ENCODE data around the gene TSPOAP1. TPM values are rescaled to one million over a fixed set of nuclear protein-coding genes. Genes with fewer than 3 reads are reported as not detected.

The TSPOAP1 gene
- total RNA-seq, 1 donor from 2014 or later, result 39.7 TPM

DNA sequence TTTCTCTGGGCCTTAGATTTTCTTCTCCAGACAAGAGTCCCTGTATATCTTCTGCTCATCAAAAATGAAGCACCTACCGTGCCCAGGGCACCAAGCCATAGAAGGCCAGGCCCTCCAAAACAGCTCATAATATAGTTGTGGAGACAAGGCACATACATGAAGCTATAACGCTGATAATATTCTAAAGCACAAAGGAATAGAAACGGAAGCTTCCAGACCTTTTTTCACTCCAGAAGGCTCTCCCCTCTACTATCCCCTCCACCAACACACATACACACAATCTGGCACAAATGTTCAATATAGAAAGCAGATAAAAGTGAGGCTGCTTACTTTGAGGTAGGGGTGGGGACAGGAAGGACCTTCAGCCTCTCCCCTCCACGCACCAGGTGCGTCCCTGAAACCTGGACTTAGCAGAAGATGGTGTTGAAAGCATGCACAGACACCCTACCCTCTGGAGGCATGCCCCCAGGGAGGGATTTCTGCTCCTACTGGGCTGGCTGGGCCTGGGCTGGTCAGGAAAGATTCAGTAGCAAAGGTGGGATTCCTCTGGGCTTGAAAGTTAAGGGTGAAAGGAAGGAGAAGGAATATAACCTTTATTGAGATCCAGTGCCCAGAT is 37.5 kb upstream of the TSPOAP1 start:
- no peak for DNase-seq
- TF ChIP-seq CTCF (IDR thresholded peaks at IDR 0.05; ENCODE audit: partially characterized antibody, unreplicated experiment), result no peak
- peaks cover 3% of the 10 kb centered on the region for H3K4me1 Mint-ChIP-seq (ENCODE audit: low read depth, unreplicated experiment)
- no peaks in the 10 kb centered on the region for H3K9me3 Mint-ChIP-seq (ENCODE audit: unreplicated experiment)
- peaks cover 2% of the 10 kb centered on the region for H3K27me3 Mint-ChIP-seq (ENCODE audit: unreplicated experiment)
- no peak overlapping the region for H3K27ac Mint-ChIP-seq (ENCODE audit: unreplicated experiment)
- H3K4me3 Mint-ChIP-seq (ENCODE audit: unreplicated experiment), result no peak overlapping the region
- no peaks in the 10 kb centered on the region for H3K36me3 Mint-ChIP-seq (ENCODE audit: unreplicated experiment)

GRCh38 chr17:58365185-58365979 is 36.8 kb upstream of the TSPOAP1 start:
- no peak for DNase-seq
- Mint-ChIP-seq H3K27ac (ENCODE audit: unreplicated experiment) (no peak overlapping the region), H3K36me3 (ENCODE audit: unreplicated experiment) (no peaks in the 10 kb centered on the region), H3K9me3 (ENCODE audit: unreplicated experiment) (no peaks in the 10 kb centered on the region), H3K4me1 (ENCODE audit: low read depth, unreplicated experiment) (peaks cover 9% of the 10 kb centered on the region), H3K27me3 (ENCODE audit: unreplicated experiment) (peaks cover 2% of the 10 kb centered on the region), H3K4me3 (ENCODE audit: unreplicated experiment) (no peak overlapping the region)
- TF ChIP-seq CTCF (IDR thresholded peaks at IDR 0.05; ENCODE audit: partially characterized antibody, unreplicated experiment), result no peak

DNA sequence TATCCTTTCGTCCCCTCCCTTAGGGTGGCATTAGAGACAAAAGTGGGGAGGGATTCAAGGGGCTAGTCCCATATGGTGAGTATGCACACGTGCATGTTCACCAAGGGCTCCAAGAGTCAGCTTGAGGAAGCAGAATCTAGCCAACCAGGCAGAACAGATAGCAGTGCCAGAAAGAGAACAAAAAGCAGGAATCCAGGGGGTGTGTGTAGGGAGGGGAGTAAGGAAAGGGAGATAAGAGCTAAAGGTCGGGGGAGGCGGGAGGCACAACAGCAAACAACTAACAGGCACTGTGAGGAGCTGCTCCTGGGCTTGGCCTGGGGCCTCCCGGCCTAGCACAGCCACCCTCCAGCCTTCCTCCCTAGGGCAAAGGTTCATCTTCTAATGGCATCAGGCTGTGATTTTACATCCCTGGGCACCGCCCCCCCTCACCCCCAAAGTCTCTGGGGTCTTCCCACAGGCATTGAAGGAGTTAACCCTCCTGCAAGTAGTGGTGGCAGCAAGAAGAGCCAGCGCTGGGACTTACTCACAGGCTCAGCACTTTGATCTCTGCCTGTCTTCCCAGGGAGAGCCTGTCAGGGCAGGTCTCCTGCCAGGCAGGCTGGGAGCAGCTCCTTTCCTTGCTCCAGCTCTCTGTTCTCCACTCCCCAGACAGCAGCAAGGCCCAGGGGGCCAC is 35.8 kb upstream of the TSPOAP1 start:
- H3K4me3 Mint-ChIP-seq (ENCODE audit: unreplicated experiment), result no peak overlapping the region
- H3K27ac Mint-ChIP-seq (ENCODE audit: unreplicated experiment), result no peak overlapping the region
- H3K9me3 Mint-ChIP-seq (ENCODE audit: unreplicated experiment), result no peaks in the 10 kb centered on the region
- TF ChIP-seq CTCF (IDR thresholded peaks at IDR 0.05; ENCODE audit: partially characterized antibody, unreplicated experiment), result no peak
- H3K4me1 Mint-ChIP-seq (ENCODE audit: low read depth, unreplicated experiment), result peaks cover 11% of the 10 kb centered on the region
- H3K36me3 Mint-ChIP-seq (ENCODE audit: unreplicated experiment), result no peaks in the 10 kb centered on the region
- no peak for DNase-seq
- H3K27me3 Mint-ChIP-seq (ENCODE audit: unreplicated experiment), result peaks cover 2% of the 10 kb centered on the region

- TF ChIP-seq CTCF (IDR thresholded peaks at IDR 0.05; ENCODE audit: partially characterized antibody, unreplicated experiment), result no peak
These were observed 35.0 kb upstream of the TSPOAP1 start for GRCh38 chr17:58363457-58364185.

More at GRCh38 chr17:58363457-58364185, 35.0 kb upstream of the TSPOAP1 start:
- no peaks in the 10 kb centered on the region for H3K9me3 Mint-ChIP-seq (ENCODE audit: unreplicated experiment)
- peaks cover 2% of the 10 kb centered on the region for H3K27me3 Mint-ChIP-seq (ENCODE audit: unreplicated experiment)
- no peak overlapping the region for H3K27ac Mint-ChIP-seq (ENCODE audit: unreplicated experiment)
- no peak overlapping the region for H3K4me3 Mint-ChIP-seq (ENCODE audit: unreplicated experiment)
- no peak for DNase-seq
- H3K4me1 Mint-ChIP-seq (ENCODE audit: low read depth, unreplicated experiment), result peaks cover 11% of the 10 kb centered on the region
- H3K36me3 Mint-ChIP-seq (ENCODE audit: unreplicated experiment), result no peaks in the 10 kb centered on the region

Measured in glutamatergic neuron (in vitro differentiated cells).